Right lung (tissue), 5 donors: Measurements from ENCODE around the gene DCLK2. TPM values are rescaled to one million over a fixed set of nuclear protein-coding genes. Genes with fewer than 3 reads are reported as not detected.

Experiments used
- DNase-seq, 2 donors: peaks; one replicate each; pipeline ENCODE4 v3.0.0-alpha.2; 2013
- polyA plus RNA-seq, 5 donors: library from polyadenylated mRNA; unstranded; fragments of 120-200 nt; gene quantifications; one replicate each; pipeline versions ENCODE4 v1.2.1 to v1.2.3, GENCODE V29; 2013; ENCODE audit warnings: inconsistent platforms in 1 of 5, low replicate concordance in 1 of 5; ENCODE audit not compliant: insufficient read length in 5 of 5, insufficient read depth in 1 of 5

The DCLK2 gene
- polyA plus RNA-seq, 5 donors, result 9.6 to 11.9 (median 11.0) TPM

- no peak for DNase-seq
Measured at GRCh38 chr4:150259861-150260567, 181.8 kb downstream of the DCLK2 start.

DNA sequence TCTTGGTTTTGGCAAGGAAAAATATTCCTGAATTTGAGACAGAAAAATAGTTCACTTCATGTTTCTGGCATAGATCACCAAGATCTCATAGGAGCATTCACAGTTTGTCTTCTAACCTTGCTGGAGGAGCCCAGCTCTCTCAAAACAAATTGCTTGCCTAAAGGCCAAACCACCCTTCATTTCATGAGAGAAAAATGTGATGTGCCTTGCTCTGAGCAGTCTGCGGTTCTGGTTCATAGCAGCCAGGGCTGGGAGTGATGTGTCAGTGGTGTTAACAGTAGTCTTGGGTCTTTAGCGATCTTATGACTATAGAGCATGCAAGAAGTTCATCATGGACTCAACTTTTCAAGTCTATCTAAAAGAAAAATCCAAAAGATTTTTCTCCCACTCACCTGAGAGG lies 183.3 kb downstream of the DCLK2 start:
- no peak for DNase-seq

- no peak for DNase-seq
Measured at GRCh38 chr4:150262611-150263010, 184.4 kb downstream of the DCLK2 start.

GRCh38 chr4:150264595-150265161 lies 186.4 kb downstream of the DCLK2 start:
- no peak for DNase-seq

GRCh38 chr4:150265806-150266205 lies 187.6 kb downstream of the DCLK2 start:
- DNase-seq, result no peak

- DNase-seq, result no peak
Measured at GRCh38 chr4:150268444-150268843, 190.2 kb downstream of the DCLK2 start.

GRCh38 chr4:150278206-150278605 lies 200.0 kb downstream of the DCLK2 start:
- DNase-seq, result no peak

GRCh38 chr4:150280081-150280895 lies 202.0 kb downstream of the DCLK2 start:
- no peak for DNase-seq

DNA sequence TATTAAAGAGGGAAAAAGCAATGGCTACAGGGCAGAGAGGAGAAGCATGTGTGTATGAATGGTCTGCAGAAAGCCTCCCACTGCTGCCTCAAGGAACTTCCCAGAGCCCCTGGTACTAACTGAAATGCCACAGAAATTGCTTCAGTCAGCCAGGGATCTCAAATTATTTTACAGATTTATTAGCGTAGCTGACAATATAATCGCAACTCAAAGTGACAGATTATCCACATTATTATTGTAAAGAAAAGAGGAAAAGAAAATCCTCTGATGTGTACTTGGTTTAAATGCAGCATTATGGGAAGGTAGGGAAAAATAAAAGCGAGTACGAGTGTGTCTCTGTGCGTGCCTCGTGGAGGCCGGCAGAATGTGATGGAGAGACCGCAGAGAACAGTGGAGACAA lies 202.7 kb downstream of the DCLK2 start:
- DNase-seq, result no peak

DNA sequence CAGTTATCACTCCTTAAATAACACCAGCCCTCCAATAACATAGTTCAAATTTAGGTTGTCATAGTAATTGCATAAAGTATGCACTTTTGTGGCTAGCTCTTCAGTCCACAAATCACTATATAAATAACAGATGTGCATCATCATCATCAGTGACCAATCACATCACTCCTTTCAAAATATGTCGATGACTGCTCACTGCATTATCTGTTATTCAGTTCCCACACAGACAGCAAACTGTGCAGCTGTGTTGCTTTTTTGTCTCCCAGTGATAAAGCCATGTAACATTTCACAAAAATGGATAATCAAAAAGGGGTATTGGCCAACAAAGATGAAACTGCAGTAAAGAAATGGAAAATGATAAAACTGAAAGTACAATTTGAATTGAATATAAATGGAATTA lies 205.4 kb downstream of the DCLK2 start:
- DNase-seq, result no peak

DNA sequence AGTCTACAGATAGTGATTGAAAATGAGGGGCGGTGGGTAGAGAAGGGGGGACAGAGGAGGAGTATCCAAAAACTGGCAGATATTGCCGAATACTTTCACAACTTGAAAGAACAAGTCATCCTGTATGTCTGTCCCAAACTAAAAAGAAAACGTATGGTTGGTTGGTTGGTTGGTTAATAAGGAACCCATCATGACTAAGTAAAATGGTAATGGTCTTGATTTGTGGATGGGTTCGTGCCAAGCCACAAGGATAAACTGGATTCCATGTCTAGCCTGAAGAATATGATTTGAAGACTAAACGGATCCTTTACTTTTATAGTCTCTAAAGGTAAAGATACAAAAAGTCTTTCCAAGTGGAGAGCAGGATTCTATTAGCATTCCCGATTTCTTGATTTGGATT lies 208.4 kb downstream of the DCLK2 start:
- no peak for DNase-seq

DNA sequence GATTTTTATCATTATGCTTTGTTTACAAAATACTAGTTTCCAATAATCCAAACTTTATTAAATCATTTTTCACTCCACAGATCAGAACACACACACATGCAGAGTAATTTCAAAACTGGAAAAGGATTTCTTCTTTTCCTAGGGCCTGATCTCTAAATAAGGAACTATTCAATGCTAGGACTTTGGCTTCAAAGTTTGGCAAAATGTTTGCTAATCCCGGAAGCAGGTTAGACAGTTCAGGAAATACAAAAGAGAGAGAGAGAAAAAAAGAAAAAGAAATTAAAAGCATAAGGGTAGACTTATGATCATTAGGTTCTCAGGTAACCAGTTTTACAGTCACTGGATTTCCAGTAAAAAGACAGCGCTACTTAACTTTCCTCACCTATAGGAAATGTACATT lies 211.0 kb downstream of the DCLK2 start:
- DNase-seq, result no peak

DNA sequence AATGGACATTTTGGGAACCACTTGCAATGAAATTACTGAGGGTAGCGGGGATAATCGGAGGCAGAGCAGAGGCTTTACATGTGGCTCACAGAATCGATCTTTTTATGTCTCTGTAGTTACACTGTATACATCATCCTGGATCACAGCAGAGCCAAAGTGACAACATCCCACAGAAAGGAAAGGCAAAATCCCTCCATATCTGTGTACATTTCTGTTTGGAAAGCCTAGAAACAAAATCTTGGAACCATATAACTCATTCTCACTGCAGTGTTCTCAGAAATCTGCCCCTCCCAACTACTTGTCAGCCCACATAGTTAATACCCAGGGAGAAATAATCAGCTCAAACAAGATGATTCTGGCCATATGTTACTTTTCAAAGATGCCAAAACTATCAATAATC lies 211.6 kb downstream of the DCLK2 start:
- no peak for DNase-seq

- DNase-seq, result peak; percentile 17 to 23
Measured at GRCh38 chr4:150297861-150298474, 219.7 kb downstream of the DCLK2 start.

- DNase-seq, result no peak
Measured at GRCh38 chr4:150299816-150300215, 221.6 kb downstream of the DCLK2 start.

- no peak for DNase-seq
Measured at GRCh38 chr4:150302553-150302952, 224.3 kb downstream of the DCLK2 start.

- DNase-seq, result no peak
Measured at GRCh38 chr4:150305995-150306394, 227.8 kb downstream of the DCLK2 start.

- no peak for DNase-seq
Measured at GRCh38 chr4:150306719-150307118, 228.5 kb downstream of the DCLK2 start.
